Measurements from ENCODE around the gene SH3BP4.

Gene SH3BP4

DNA sequence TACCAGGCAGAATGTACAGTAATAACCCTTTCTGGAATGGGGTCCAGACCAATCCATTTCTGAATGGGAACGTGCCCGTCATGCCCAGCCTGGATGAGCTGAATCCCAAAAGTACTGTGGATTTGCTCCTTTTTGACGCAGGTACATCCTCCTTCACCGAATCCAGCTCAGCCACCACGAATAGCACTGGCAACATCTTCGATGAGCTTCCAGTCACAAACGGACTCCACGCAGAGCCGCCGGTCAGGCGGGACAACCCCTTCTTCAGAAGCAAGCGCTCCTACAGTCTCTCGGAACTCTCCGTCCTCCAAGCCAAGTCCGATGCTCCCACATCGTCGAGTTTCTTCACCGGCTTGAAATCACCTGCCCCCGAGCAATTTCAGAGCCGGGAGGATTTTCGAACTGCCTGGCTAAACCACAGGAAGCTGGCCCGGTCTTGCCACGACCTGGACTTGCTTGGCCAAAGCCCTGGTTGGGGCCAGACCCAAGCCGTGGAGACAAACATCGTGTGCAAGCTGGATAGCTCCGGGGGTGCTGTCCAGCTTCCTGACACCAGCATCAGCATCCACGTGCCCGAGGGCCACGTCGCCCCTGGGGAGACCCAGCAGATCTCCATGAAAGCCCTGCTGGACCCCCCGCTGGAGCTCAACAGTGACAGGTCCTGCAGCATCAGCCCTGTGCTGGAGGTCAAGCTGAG is 89.6 kb downstream of the SH3BP4 start:
- H3K36me3 ChIP-seq (ENCODE audit: control insufficient read depth, insufficient read depth, low read length), result peaks cover 31% of the 10 kb centered on the region
- WGBS, 2 experiments, result 96 to 97% methylated on average over 31 of the region's 31 CpGs

DNA sequence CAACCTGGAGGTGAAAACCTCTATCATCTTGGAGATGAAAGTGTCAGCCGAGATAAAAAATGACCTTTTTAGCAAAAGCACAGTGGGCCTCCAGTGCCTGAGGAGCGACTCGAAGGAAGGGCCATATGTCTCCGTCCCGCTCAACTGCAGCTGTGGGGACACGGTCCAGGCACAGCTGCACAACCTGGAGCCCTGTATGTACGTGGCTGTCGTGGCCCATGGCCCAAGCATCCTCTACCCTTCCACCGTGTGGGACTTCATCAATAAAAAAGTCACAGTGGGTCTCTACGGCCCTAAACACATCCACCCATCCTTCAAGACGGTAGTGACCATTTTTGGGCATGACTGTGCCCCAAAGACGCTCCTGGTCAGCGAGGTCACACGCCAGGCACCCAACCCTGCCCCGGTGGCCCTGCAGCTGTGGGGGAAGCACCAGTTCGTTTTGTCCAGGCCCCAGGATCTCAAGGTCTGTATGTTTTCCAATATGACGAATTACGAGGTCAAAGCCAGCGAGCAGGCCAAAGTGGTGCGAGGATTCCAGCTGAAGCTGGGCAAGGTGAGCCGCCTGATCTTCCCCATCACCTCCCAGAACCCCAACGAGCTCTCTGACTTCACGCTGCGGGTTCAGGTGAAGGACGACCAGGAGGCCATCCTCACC is 90.2 kb downstream of the SH3BP4 start:
- H3K4me3 ChIP-seq (ENCODE audit: insufficient read depth, low read depth, low read length), result no peak overlapping the region
- 95 to 96% methylated on average over 25 of the region's 25 CpGs for WGBS, 2 experiments
- H3K36me3 ChIP-seq (ENCODE audit: control insufficient read depth, insufficient read depth, low read length), result peaks cover 31% of the 10 kb centered on the region
- no peaks in the 10 kb centered on the region for H3K9me3 ChIP-seq (ENCODE audit: control insufficient read depth, low read length)
- no peaks in the 10 kb centered on the region for H3K4me1 ChIP-seq (ENCODE audit: control insufficient read depth, insufficient read depth, low read length)
- no peaks in the 10 kb centered on the region for H3K27me3 ChIP-seq (ENCODE audit: control insufficient read depth, insufficient read depth, low read length, poor library complexity, severe bottlenecking)
- H3K27ac ChIP-seq (ENCODE audit: insufficient read depth, low read depth, low read length, poor library complexity, severe bottlenecking), result no peak overlapping the region

More for the DNA sequence above, 89.6 kb downstream of the SH3BP4 start:
- no peaks in the 10 kb centered on the region for H3K27me3 ChIP-seq (ENCODE audit: control insufficient read depth, insufficient read depth, low read length, poor library complexity, severe bottlenecking)
- H3K9me3 ChIP-seq (ENCODE audit: control insufficient read depth, low read length), result no peaks in the 10 kb centered on the region
- no peak overlapping the region for H3K4me3 ChIP-seq (ENCODE audit: insufficient read depth, low read depth, low read length)
- H3K4me1 ChIP-seq (ENCODE audit: control insufficient read depth, insufficient read depth, low read length), result no peaks in the 10 kb centered on the region
- H3K27ac ChIP-seq (ENCODE audit: insufficient read depth, low read depth, low read length, poor library complexity, severe bottlenecking), result no peak overlapping the region

- 95 to 97% methylated on average over 41 to 42 of the region's 49 CpGs for WGBS, 2 experiments
- Histone ChIP-seq H3K36me3 (ENCODE audit: control insufficient read depth, insufficient read depth, low read length) (peaks cover 31% of the 10 kb centered on the region), H3K4me3 (ENCODE audit: insufficient read depth, low read depth, low read length) (no peak overlapping the region)
Measured at GRCh38 chr2:235042576-235043515, 91.0 kb downstream of the SH3BP4 start.

GRCh38 chr2:235043762-235044500 is 92.1 kb downstream of the SH3BP4 start:
- H3K27ac ChIP-seq (ENCODE audit: insufficient read depth, low read depth, low read length, poor library complexity, severe bottlenecking), result no peak overlapping the region
- no peaks in the 10 kb centered on the region for H3K27me3 ChIP-seq (ENCODE audit: control insufficient read depth, insufficient read depth, low read length, poor library complexity, severe bottlenecking)
- H3K36me3 ChIP-seq (ENCODE audit: control insufficient read depth, insufficient read depth, low read length), result peaks cover 31% of the 10 kb centered on the region
- no peak overlapping the region for H3K4me3 ChIP-seq (ENCODE audit: insufficient read depth, low read depth, low read length)
- H3K9me3 ChIP-seq (ENCODE audit: control insufficient read depth, low read length), result no peaks in the 10 kb centered on the region
- WGBS, 2 experiments, result 95 to 96% methylated on average over 22 of the region's 22 CpGs
- H3K4me1 ChIP-seq (ENCODE audit: control insufficient read depth, insufficient read depth, low read length), result no peaks in the 10 kb centered on the region

More at GRCh38 chr2:235042576-235043515, 91.0 kb downstream of the SH3BP4 start:
- H3K27me3 ChIP-seq (ENCODE audit: control insufficient read depth, insufficient read depth, low read length, poor library complexity, severe bottlenecking), result no peaks in the 10 kb centered on the region
- H3K4me1 ChIP-seq (ENCODE audit: control insufficient read depth, insufficient read depth, low read length), result no peaks in the 10 kb centered on the region
- no peak overlapping the region for H3K27ac ChIP-seq (ENCODE audit: insufficient read depth, low read depth, low read length, poor library complexity, severe bottlenecking)
- no peaks in the 10 kb centered on the region for H3K9me3 ChIP-seq (ENCODE audit: control insufficient read depth, low read length)

GRCh38 chr2:235044501-235045271 is 92.9 kb downstream of the SH3BP4 start:
- no peak overlapping the region for H3K4me3 ChIP-seq (ENCODE audit: insufficient read depth, low read depth, low read length)
- WGBS, 2 experiments, result 95% methylated on average over 32 of the region's 32 CpGs
- no peaks in the 10 kb centered on the region for H3K9me3 ChIP-seq (ENCODE audit: control insufficient read depth, low read length)
- H3K4me1 ChIP-seq (ENCODE audit: control insufficient read depth, insufficient read depth, low read length), result no peaks in the 10 kb centered on the region
- H3K27me3 ChIP-seq (ENCODE audit: control insufficient read depth, insufficient read depth, low read length, poor library complexity, severe bottlenecking), result no peaks in the 10 kb centered on the region
- H3K36me3 ChIP-seq (ENCODE audit: control insufficient read depth, insufficient read depth, low read length), result peaks cover 31% of the 10 kb centered on the region
- no peak overlapping the region for H3K27ac ChIP-seq (ENCODE audit: insufficient read depth, low read depth, low read length, poor library complexity, severe bottlenecking)

- no peaks in the 10 kb centered on the region for H3K27me3 ChIP-seq (ENCODE audit: control insufficient read depth, insufficient read depth, low read length, poor library complexity, severe bottlenecking)
- no peaks in the 10 kb centered on the region for H3K4me1 ChIP-seq (ENCODE audit: control insufficient read depth, insufficient read depth, low read length)
- H3K27ac ChIP-seq (ENCODE audit: insufficient read depth, low read depth, low read length, poor library complexity, severe bottlenecking), result no peak overlapping the region
- 91 to 95% methylated on average over 15 of the region's 15 CpGs for WGBS, 2 experiments
- H3K4me3 ChIP-seq (ENCODE audit: insufficient read depth, low read depth, low read length), result no peak overlapping the region
- no peaks in the 10 kb centered on the region for H3K9me3 ChIP-seq (ENCODE audit: control insufficient read depth, low read length)
- H3K36me3 ChIP-seq (ENCODE audit: control insufficient read depth, insufficient read depth, low read length), result peaks cover 31% of the 10 kb centered on the region
Measured at GRCh38 chr2:235045336-235045972, 93.6 kb downstream of the SH3BP4 start.

DNA sequence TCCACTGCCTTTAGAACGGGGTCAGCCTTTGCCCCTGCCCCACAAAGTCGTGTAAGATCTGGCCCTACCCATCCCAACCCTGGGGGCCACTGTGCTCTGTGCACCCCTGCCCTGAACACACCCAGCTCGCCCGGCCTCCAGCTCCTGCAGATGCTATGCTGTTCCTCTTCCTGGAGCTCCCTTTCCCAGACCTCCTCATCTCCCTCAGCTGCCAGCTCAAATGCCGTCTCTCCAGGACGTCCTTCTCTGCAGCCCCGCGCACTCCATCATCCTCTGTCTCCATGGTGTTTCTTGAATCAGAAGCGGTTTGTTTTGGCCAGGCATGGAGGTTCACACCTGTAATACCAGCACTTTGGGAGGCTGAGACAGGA is 94.1 kb downstream of the SH3BP4 start:
- Histone ChIP-seq H3K4me1 (ENCODE audit: control insufficient read depth, insufficient read depth, low read length) (no peaks in the 10 kb centered on the region), H3K9me3 (ENCODE audit: control insufficient read depth, low read length) (no peaks in the 10 kb centered on the region), H3K4me3 (ENCODE audit: insufficient read depth, low read depth, low read length) (no peak overlapping the region), H3K27me3 (ENCODE audit: control insufficient read depth, insufficient read depth, low read length, poor library complexity, severe bottlenecking) (no peaks in the 10 kb centered on the region), H3K36me3 (ENCODE audit: control insufficient read depth, insufficient read depth, low read length) (peaks cover 27% of the 10 kb centered on the region), H3K27ac (ENCODE audit: insufficient read depth, low read depth, low read length, poor library complexity, severe bottlenecking) (no peak overlapping the region)
- WGBS, 2 experiments, result 92 to 95% methylated on average over 9 of the region's 9 CpGs

DNA sequence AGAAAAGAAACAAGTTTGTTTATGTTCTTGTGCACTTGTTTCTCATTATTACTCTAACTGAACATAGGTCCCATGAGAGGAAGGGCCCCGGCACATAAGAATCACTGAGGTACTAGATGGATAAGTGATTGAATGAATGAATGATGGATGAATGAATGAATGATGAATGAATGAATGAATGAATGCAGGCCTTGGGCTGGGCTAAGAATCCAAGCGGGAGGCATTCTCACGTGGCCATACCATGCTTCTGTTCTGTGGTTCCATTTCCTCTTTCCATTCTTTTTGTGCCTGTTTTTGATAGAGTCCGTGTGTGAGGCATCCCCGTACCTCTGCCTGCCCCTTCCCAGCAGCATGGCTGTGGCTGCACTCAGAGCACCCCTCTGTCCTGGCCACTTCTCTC is 94.8 kb downstream of the SH3BP4 start:
- Histone ChIP-seq H3K9me3 (ENCODE audit: control insufficient read depth, low read length) (no peaks in the 10 kb centered on the region), H3K4me3 (ENCODE audit: insufficient read depth, low read depth, low read length) (no peak overlapping the region), H3K27ac (ENCODE audit: insufficient read depth, low read depth, low read length, poor library complexity, severe bottlenecking) (no peak overlapping the region), H3K4me1 (ENCODE audit: control insufficient read depth, insufficient read depth, low read length) (no peaks in the 10 kb centered on the region), H3K27me3 (ENCODE audit: control insufficient read depth, insufficient read depth, low read length, poor library complexity, severe bottlenecking) (no peaks in the 10 kb centered on the region), H3K36me3 (ENCODE audit: control insufficient read depth, insufficient read depth, low read length) (peaks cover 21% of the 10 kb centered on the region)
- 96 to 99% methylated on average over 5 of the region's 5 CpGs for WGBS, 2 experiments

All from ectodermal cell (in vitro differentiated cells).